ENCODE results near the gene MOB3A.

The MOB3A gene

GRCh38 chr19:2041683-2042484, 54.2 kb downstream of the MOB3A start (continued):
- no peak for TF ChIP-seq ZBTB10 (tag by site-specific recombination; IDR thresholded peaks at IDR 0.05)
- no peak for TF ChIP-seq ZNF623 (tag by site-specific recombination; IDR thresholded peaks at IDR 0.05)
- TF ChIP-seq ZBTB17 (tag by site-specific recombination; IDR thresholded peaks at IDR 0.05), result peak; percentile 30; the same call in 1 of the 2 replicates
- TF ChIP-seq GLI4 (tag by site-specific recombination; IDR thresholded peaks at IDR 0.05), result no peak
- TF ChIP-seq ZNF768 (tag by site-specific recombination; IDR thresholded peaks at IDR 0.05), result no peak
- TF ChIP-seq BCL11A (tag by site-specific recombination; IDR thresholded peaks at IDR 0.05; ENCODE audit: low read depth), result no peak
- TF ChIP-seq IKZF3 (tag by site-specific recombination; IDR thresholded peaks at IDR 0.05), result peak; percentile 55
- TF ChIP-seq HOXC10 (CRISPR knock-in tag; IDR thresholded peaks at IDR 0.05), result no peak
- no peak for TF ChIP-seq ZNF221 (tag by site-specific recombination; IDR thresholded peaks at IDR 0.05; ENCODE audit: borderline replicate concordance)
- TF ChIP-seq ZNF843 (tag by site-specific recombination; IDR thresholded peaks at IDR 0.05), result no peak
- TF ChIP-seq ZNF837 (tag by site-specific recombination; IDR thresholded peaks at IDR 0.05), result no peak
- no peak for TF ChIP-seq ZNF214 (tag by site-specific recombination; IDR thresholded peaks at IDR 0.05; ENCODE audit: borderline replicate concordance)
- no peak for TF ChIP-seq ZNF311 (tag by site-specific recombination; IDR thresholded peaks at IDR 0.05; ENCODE audit: borderline replicate concordance)
- 0 out of 2 replicates have a peak, but pooled peaks have one; percentile 11 for TF ChIP-seq ZNF146 (tag by site-specific recombination; IDR thresholded peaks at IDR 0.05)
- no peak for TF ChIP-seq YY2 (tag by site-specific recombination; IDR thresholded peaks at IDR 0.05)
- TF ChIP-seq ZNF121 (tag by site-specific recombination; IDR thresholded peaks at IDR 0.05), result no peak
- TF ChIP-seq ZNF560 (tag by site-specific recombination; IDR thresholded peaks at IDR 0.05; ENCODE audit: borderline replicate concordance), result no peak
- TF ChIP-seq ZNF148 (tag by site-specific recombination; IDR thresholded peaks at IDR 0.05; ENCODE audit: borderline replicate concordance), result no peak
- no peak for TF ChIP-seq ZNF510 (tag by site-specific recombination; IDR thresholded peaks at IDR 0.05; ENCODE audit: insufficient replicate concordance)
- TF ChIP-seq SP2 (tag by site-specific recombination; IDR thresholded peaks at IDR 0.05), result peak; percentile 62
- no peak for TF ChIP-seq ZNF596 (tag by site-specific recombination; IDR thresholded peaks at IDR 0.05)
- no peak for TF ChIP-seq ZNF624 (tag by site-specific recombination; IDR thresholded peaks at IDR 0.05)
- no peak for TF ChIP-seq ZBTB1 (tag by site-specific recombination; IDR thresholded peaks at IDR 0.05)
- TF ChIP-seq ZFP3 (tag by site-specific recombination; IDR thresholded peaks at IDR 0.05; ENCODE audit: low read depth), result no peak
- TF ChIP-seq HIC1 (tag by site-specific recombination; IDR thresholded peaks at IDR 0.05), result peak; percentile 92
- no peak for TF ChIP-seq GLIS2 (tag by site-specific recombination; IDR thresholded peaks at IDR 0.05)
- no peak for TF ChIP-seq HOXD13 (CRISPR knock-in tag; IDR thresholded peaks at IDR 0.05; ENCODE audit: borderline replicate concordance)
- no peak for TF ChIP-seq ZNF274 (IDR thresholded peaks at IDR 0.05; ENCODE audit: low read length)
- TF ChIP-seq ZNF274 (tag by site-specific recombination; IDR thresholded peaks at IDR 0.05; ENCODE audit: borderline replicate concordance), result no peak
- TF ChIP-seq ZNF692 (tag by site-specific recombination; IDR thresholded peaks at IDR 0.05), result peak; percentile 8; the same call in 1 of the 2 replicates
- TF ChIP-seq ZNF24 (tag by site-specific recombination; IDR thresholded peaks at IDR 0.05), result no peak
- no peak for TF ChIP-seq ZSCAN16 (tag by site-specific recombination; IDR thresholded peaks at IDR 0.05)
- no peak for TF ChIP-seq ZNF239 (tag by site-specific recombination; IDR thresholded peaks at IDR 0.05)

All from HEK293 (cell line).